ENCODE measurements around the gene ATG7.

- no peak for TF ChIP-seq CTCF (IDR thresholded peaks at IDR 0.05)
- TF ChIP-seq EZH2 (IDR thresholded peaks at IDR 0.05): no peak
- TF ChIP-seq EZH2phosphoT487 (IDR thresholded peaks at IDR 0.05): no peak
Measured at GRCh38 chr3:11593318-11594034, 321.3 kb downstream of the ATG7 start.

All from neural progenitor cell (in vitro differentiated cells).